ENCODE data around the gene CRCP.

DNA sequence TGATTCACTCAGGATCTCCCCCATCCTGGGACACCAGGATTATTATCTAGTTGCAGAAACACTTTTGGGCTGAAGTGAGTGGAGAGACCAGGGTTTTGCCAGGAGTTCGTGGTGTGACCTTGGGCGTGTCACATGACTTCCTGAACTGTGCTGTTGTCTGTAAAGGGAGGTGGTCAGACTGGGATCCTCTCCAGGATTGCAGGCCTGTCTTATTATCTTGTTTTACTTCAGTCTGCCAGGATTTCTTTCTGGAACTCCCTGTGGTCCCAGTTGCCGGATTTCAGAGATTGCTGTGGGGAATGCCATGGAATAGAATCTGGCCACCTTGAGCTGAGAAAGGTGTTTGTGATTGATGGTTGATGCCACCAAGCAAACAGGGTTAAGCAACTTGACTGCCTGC is 35.8 kb downstream of the CRCP start:
- TF ChIP-seq CTCF (IDR thresholded peaks at IDR 0.05; ENCODE audit: low read length), result no peak
- no peak for TF ChIP-seq EZH2 (IDR thresholded peaks at IDR 0.05; ENCODE audit: borderline replicate concordance, low read length)
